Testis (tissue), 3 donors: ENCODE results near the gene ASTN1. TPM values are rescaled to one million over a fixed set of nuclear protein-coding genes. Genes with fewer than 3 reads are reported as not detected.

ENCODE experiments used
- DNase-seq: peaks from one replicate; pipeline ENCODE4 v3.0.0-alpha.2; 2019
- H3K27ac ChIP-seq, 2 donors: fragments of 200-600 bp; sonication (generic); one replicate each; pipeline ENCODE4 v1.5.1; 2019
- H3K27me3 ChIP-seq: fragments of 200-600 bp; sonication (generic); one replicate; pipeline ENCODE4 v1.5.1; 2019
- H3K36me3 ChIP-seq: fragments of 200-600 bp; sonication (generic); one replicate; pipeline ENCODE4 v1.5.1; 2017; ENCODE audit warnings: low read depth; ENCODE audit errors: missing control alignments
- H3K4me1 ChIP-seq: fragments of 200-600 bp; sonication (generic); one replicate; pipeline ENCODE4 v1.5.1; 2019
- H3K4me3 ChIP-seq, 2 donors: fragments of 200-600 bp; sonication (generic); one replicate each; pipeline ENCODE4 v1.5.1; 2017 to 2019
- H3K9me3 ChIP-seq: fragments of 200-600 bp; sonication (generic); one replicate; pipeline ENCODE4 v1.5.1; 2017
- POLR2A ChIP-seq: fragments of 450-650 bp; IDR thresholded peaks from one replicate; pipeline ENCODE4 v1.6.1; 2017; ENCODE audit warnings: antibody characterized with exemption, mild to moderate bottlenecking, moderate library complexity
- WGBS, 2 donors: methylation state at CpG; one replicate each; pipeline ENCODE4 v1.1.5; 2018; 5-methylcytosine and 5-hydroxymethylcytosine counted together
- intact Hi-C: fragments of 100-400 bp; cut with DNase I; formaldehyde crosslinking; loops from one replicate; pipeline ENCODE4 v1.15.1; 2023; ENCODE audit warnings: low total_unique reads
- polyA plus RNA-seq: library from polyadenylated mRNA; stranded (reverse); fragments of 350-450 nt; fragmentation: Illumina TruSeq; extraction: RNeasy Lipid Tissue Mini Kit (QIAGEN cat#74804); gene quantifications from one replicate; pipeline ENCODE4 v1.2.3, GENCODE V29; 2014; ENCODE audit warnings: low read depth, low replicate concordance; ENCODE audit not compliant: insufficient read depth
- total RNA-seq, 2 donors: library from RNA; depleted of rRNA; stranded (reverse); fragments of >200 nt; gene quantifications; one replicate each; pipeline ENCODE4 v1.2.3, GENCODE V29; 2016
- TF ChIP-seq, protein P1 (sequence below), 3 experiments: fragments of 450-650 bp in 2 of 3; fragments of 200-600 bp in 1 of 3; sonication (generic) in 1 of 3; IDR thresholded peaks; one replicate each; pipeline ENCODE4 v1.5.1; 2016 to 2019; ENCODE audit warnings: antibody characterized with exemption in 3 of 3, mild to moderate bottlenecking in 2 of 3, moderate library complexity in 1 of 3

ASTN1 gene
- total and polyA plus RNA-seq, 3 donors from 2014 or later = 1.2 to 2.7 (median 2.1) TPM

DNA sequence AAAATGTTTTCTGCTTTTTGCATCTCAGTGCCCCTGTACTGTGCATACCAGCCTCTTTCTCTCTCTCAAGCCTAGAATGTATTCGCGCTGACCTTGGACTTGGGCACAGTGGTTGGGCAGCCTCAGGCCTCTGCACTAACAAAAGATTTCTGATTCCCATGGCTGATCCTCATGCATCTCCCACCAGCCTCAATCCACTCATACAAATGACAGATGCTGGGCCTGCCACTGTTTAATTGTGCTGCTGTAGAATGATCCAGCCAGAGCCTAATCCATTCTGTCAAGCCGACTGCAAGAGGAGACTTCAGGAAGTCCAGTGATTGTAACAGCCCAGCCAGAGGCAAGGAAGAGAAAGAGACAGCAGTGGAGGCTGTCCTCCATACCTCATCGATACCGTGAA is 180.8 kb downstream of the ASTN1 start:
- Histone ChIP-seq H3K27ac (no peak overlapping the region), H3K27me3 (no peaks in the 10 kb centered on the region), H3K4me3 (no peak overlapping the region), H3K36me3 (no peaks in the 10 kb centered on the region), H3K4me1 (no peaks in the 10 kb centered on the region), H3K9me3 (no peaks in the 10 kb centered on the region)
- 82 to 88% methylated on average over 5 of the region's 5 CpGs for WGBS, 2 donors
- no peak for TF ChIP-seq POLR2A
- TF ChIP-seq, protein P1, sequence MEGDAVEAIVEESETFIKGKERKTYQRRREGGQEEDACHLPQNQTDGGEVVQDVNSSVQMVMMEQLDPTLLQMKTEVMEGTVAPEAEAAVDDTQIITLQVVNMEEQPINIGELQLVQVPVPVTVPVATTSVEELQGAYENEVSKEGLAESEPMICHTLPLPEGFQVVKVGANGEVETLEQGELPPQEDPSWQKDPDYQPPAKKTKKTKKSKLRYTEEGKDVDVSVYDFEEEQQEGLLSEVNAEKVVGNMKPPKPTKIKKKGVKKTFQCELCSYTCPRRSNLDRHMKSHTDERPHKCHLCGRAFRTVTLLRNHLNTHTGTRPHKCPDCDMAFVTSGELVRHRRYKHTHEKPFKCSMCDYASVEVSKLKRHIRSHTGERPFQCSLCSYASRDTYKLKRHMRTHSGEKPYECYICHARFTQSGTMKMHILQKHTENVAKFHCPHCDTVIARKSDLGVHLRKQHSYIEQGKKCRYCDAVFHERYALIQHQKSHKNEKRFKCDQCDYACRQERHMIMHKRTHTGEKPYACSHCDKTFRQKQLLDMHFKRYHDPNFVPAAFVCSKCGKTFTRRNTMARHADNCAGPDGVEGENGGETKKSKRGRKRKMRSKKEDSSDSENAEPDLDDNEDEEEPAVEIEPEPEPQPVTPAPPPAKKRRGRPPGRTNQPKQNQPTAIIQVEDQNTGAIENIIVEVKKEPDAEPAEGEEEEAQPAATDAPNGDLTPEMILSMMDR (IDR thresholded peaks at IDR 0.05) = no peak
- no peak for DNase-seq
- intact Hi-C loops = no loop called here

DNA sequence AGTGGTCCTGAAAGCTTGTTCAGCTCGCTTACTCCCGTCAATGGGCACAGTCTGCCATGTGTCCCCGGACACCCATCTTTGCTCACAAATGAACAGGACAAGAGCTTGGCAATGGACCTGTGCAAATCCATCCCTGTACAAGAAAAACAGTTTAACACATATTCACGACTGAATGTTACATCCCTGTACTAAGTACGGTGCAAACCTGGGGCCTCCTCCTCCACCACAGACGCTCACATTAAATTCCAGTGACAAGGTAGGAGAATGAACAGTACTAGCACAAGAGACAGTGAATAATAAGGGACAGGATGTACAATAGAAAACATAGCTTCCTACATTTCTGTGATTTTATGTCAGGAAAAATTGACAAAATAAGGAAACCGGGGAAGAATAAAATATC is 187.7 kb downstream of the ASTN1 start:
- no peak for TF ChIP-seq POLR2A
- TF ChIP-seq, protein P1 (IDR thresholded peaks at IDR 0.05) = no peak
- DNase-seq = no peak
- Histone ChIP-seq H3K36me3 (no peaks in the 10 kb centered on the region), H3K9me3 (no peaks in the 10 kb centered on the region), H3K27ac (no peak overlapping the region), H3K4me3 (no peak overlapping the region), H3K27me3 (no peaks in the 10 kb centered on the region), H3K4me1 (no peaks in the 10 kb centered on the region)
- WGBS, 2 donors = 87 to 95% methylated on average over 7 of the region's 7 CpGs
- intact Hi-C loops = no loop called here

DNA sequence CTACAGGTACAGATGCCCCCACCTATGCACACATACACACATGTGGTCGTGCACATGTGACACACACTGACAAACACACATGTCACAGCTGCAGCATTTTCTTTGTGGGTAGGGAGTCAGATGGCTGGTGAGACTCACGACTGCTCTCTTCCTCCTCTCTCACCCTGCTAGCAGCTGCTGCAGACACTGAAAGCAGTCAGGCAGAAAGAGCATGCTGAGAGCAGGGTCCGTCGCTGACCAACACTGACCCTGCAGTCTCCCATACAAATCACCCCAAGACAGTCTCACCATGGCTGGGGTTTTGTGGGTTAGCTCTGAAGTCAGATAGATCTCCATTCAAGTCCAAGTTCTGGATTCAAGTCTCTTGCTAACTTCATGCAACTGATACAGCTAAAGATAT is 188.3 kb downstream of the ASTN1 start:
- WGBS, 2 donors = 72 to 73% methylated on average over 4 of the region's 4 CpGs
- no peak for DNase-seq

DNA sequence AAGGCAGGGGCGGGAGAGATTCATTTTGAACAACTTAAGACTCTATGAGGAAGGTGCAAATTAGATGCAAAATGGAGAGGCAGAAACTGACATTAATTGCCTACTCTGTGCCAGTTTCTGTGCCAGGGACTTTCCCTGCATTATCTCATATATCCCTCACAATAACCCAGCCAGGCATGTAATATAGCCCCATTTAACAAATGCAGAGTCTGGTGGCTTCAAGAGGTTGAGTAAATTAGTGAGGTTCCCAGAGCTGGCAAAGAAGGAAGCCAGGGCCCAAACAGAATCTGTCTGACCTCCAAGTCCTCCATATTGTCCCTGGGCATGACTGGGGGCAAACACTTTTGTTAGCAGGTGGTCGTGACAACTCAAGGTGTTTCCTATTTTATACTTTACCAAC is 199.8 kb downstream of the ASTN1 start:
- 94 to 98% methylated on average over 2 of the region's 2 CpGs for WGBS, 2 donors
- intact Hi-C loops = no loop called here
- Histone ChIP-seq H3K27me3 (no peaks in the 10 kb centered on the region), H3K4me1 (no peaks in the 10 kb centered on the region), H3K27ac (no peak overlapping the region), H3K9me3 (no peaks in the 10 kb centered on the region), H3K4me3 (no peak overlapping the region), H3K36me3 (no peaks in the 10 kb centered on the region)
- TF ChIP-seq, protein P1 (IDR thresholded peaks at IDR 0.05) = no peak
- TF ChIP-seq POLR2A = no peak
- no peak for DNase-seq

More for the DNA sequence above, 188.3 kb downstream of the ASTN1 start:
- Histone ChIP-seq H3K9me3 (no peaks in the 10 kb centered on the region), H3K27ac (no peak overlapping the region), H3K4me3 (no peak overlapping the region), H3K27me3 (no peaks in the 10 kb centered on the region), H3K4me1 (no peaks in the 10 kb centered on the region), H3K36me3 (no peaks in the 10 kb centered on the region)
- TF ChIP-seq, protein P1 (IDR thresholded peaks at IDR 0.05) = no peak
- TF ChIP-seq POLR2A = no peak
- intact Hi-C loops = no loop called here

DNA sequence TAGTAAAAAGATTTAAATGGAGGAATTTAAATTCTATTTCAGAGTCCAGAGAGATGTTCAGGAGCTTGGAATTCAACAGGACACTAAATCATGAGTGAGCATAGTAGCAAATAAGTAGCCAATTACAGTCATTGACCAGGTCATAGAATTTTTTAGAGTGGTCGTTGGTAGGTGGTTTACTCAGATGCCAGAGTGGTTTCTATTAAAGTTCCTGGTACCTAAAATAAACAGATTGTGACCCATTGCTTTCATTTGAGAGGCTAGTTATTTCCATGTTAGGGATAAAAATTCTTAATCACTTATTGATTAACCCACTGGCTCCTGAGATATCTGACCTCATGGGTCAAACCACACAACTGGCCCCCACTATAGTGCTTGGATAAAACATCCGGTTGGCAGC is 201.3 kb downstream of the ASTN1 start:
- WGBS, 2 donors = 85 to 90% methylated on average over 2 of the region's 2 CpGs
- H3K4me1 ChIP-seq = no peaks in the 10 kb centered on the region
- DNase-seq = no peak
- no peak overlapping the region for H3K27ac ChIP-seq
- H3K4me3 ChIP-seq = no peak overlapping the region
- TF ChIP-seq POLR2A = no peak
- H3K9me3 ChIP-seq = no peaks in the 10 kb centered on the region
- no peaks in the 10 kb centered on the region for H3K36me3 ChIP-seq
- H3K27me3 ChIP-seq = no peaks in the 10 kb centered on the region
- intact Hi-C loops = no loop called here
